Measurements from ENCODE around the gene ATIC. TPM values are rescaled to one million over a fixed set of nuclear protein-coding genes. Genes with fewer than 3 reads are reported as not detected.

The ATIC gene
- total and polyA plus RNA-seq, 2 of the 8 experiments (the other 6 are each of a cell fraction or from before 2014, with no cell fraction given), result 139 to 319 TPM

DNA sequence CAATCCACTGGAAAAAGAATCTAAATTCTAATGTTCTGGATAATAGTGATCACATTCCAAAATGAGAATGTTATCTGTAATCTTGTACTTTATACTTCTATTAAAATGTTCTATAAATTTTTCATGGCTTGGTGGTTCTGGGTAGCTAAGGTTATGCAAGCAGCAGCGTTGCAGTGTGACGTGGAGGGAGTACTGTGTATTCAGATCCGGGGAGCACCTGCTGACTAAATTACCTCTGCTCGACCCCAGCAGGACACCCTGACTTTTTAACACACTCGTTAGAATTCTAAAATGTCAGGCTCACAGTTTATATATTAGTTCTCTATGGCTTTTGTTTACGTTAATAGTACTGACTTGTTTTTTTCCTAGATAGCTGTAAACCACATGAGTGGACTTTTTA is 13.0 kb downstream of the ATIC start:
- Histone ChIP-seq H3K56ac (replicated peaks; ENCODE audit: insufficient read length, low read depth, low read length) (no peak overlapping the region), H3K23ac (ENCODE audit: insufficient read length) (no peak overlapping the region), H3K14ac (ENCODE audit: insufficient read length) (no peak overlapping the region), H2BK20ac (ENCODE audit: low read length) (no peak overlapping the region), H2BK15ac (ENCODE audit: low read length) (no peak overlapping the region), H3K4me3 (ENCODE audit: extremely low read depth in 1 of 4, insufficient read depth in 2 of 4, low read depth in 3 of 4, low read length in 4 of 4) (no peak overlapping the region), H2AK5ac (ENCODE audit: low read depth, low read length) (no peak overlapping the region), H4K5ac (ENCODE audit: insufficient read length, low read depth, low read length) (no peak overlapping the region), H3K4ac (replicated peaks; ENCODE audit: insufficient read length, low read depth, low read length) (no peak overlapping the region), H3K79me1 (ENCODE audit: low read depth, low read length) (no peaks in the 10 kb centered on the region; the same call in 1 of the 2 replicates), H4K8ac (ENCODE audit: extremely low read depth, insufficient read depth, low read length) (no peak overlapping the region), H3K27me3 (replicated peaks in 1 of 4; ENCODE audit: control insufficient read depth in 3 of 4, extremely low read depth in 1 of 4, insufficient read depth in 3 of 4, low read length in 3 of 4) (no peaks in the 10 kb centered on the region), H3K36me3 (ENCODE audit: control insufficient read depth in 2 of 4, insufficient read depth in 4 of 4, low read length in 3 of 4) (peaks cover 20 to 74% (median 48%) of the 10 kb centered on the region in 4 experiments), H3K27ac (ENCODE audit: low read depth, low read length) (no peak overlapping the region), H3K23me2 (ENCODE audit: low read depth, low read length) (no peaks in the 10 kb centered on the region), H3K4me1 (replicated peaks in 1 of 4; ENCODE audit: control insufficient read depth in 3 of 4, insufficient read depth in 4 of 4, low read length in 3 of 4) (peaks cover 0 to 2% (median under 1%) of the 10 kb centered on the region in 4 experiments; a peak in 1 of 7 replicates), H3K9me3 (ENCODE audit: insufficient read depth in 2 of 2, low read depth in 1 of 2, low read length in 1 of 2) (no peaks in the 10 kb centered on the region), H2AFZ (ENCODE audit: low read length) (no peak overlapping the region), H4K91ac (replicated peaks; ENCODE audit: insufficient read length, low read length) (no peak overlapping the region), H2BK5ac (ENCODE audit: low read depth, low read length) (no peak overlapping the region), H3K4me2 (ENCODE audit: insufficient read depth in 1 of 2, low read depth in 2 of 2, low read length in 2 of 2) (no peak overlapping the region), H3K18ac (ENCODE audit: extremely low read depth, low read length) (no peak overlapping the region), H3K79me2 (ENCODE audit: control insufficient read depth in 1 of 2, insufficient read depth in 2 of 2, low read length in 2 of 2) (peaks cover 0 to 72% of the 10 kb centered on the region in 2 experiments; a peak in 2 of 4 replicates), H2BK12ac (ENCODE audit: low read depth, low read length) (no peak overlapping the region), H4K20me1 (replicated peaks in 1 of 2; ENCODE audit: control insufficient read depth in 1 of 2, insufficient read depth in 2 of 2, low read length in 2 of 2) (peaks cover 6 to 12% of the 10 kb centered on the region in 2 experiments), H3K9ac (replicated peaks in 1 of 4; ENCODE audit: extremely low read depth in 1 of 4, low read depth in 3 of 4, low read length in 3 of 4) (no peak overlapping the region), H2BK120ac (replicated peaks; ENCODE audit: low read depth, low read length) (no peak overlapping the region)
- DNase-seq (ENCODE audit: low read depth in 1 of 2, low spot score in 2 of 2) (no peak), FAIRE-seq (no peak)
- WGBS, 2 experiments (ENCODE audit: extremely low coverage in 1 of 2, insufficient coverage in 1 of 2, insufficient read length in 1 of 2, insufficient replicate concordance in 2 of 2, low coverage in 1 of 2, low lambda C conversion rate in 2 of 2, missing lambda C conversion rate in 1 of 2), result 84% methylated on average over 6 of the region's 6 CpGs; no CpG with 5 or more reads in 1 of the 2 experiments
- POLR2A ChIA-PET (ENCODE audit: partially characterized antibody), result interaction anchor here (0.8 to 2.8 kb wide), 3 partner anchors 13 to 20 kb away, joined by 4 to 16 read pairs (median 4); partner anchors contain the start of gene ATIC
- CTCF ChIA-PET (ENCODE audit: partially characterized antibody), result interaction anchor here (0.8 to 1.7 kb wide), 5 partner anchors 14 to 363 kb away, joined by 3 to 7 read pairs (median 3); no protein-coding TSS in a partner anchor
- TF ChIP-seq POLR2A (IDR thresholded peaks at IDR 0.05; ENCODE audit: control extremely low read depth in 1 of 2, low read depth in 2 of 2, low read length in 2 of 2), result no peak
- TF ChIP-seq CHD2 (IDR thresholded peaks at IDR 0.05; ENCODE audit: low read length), result no peak
- TF ChIP-seq FOSL1 (IDR thresholded peaks at IDR 0.05; ENCODE audit: insufficient read depth, low read depth, low read length), result no peak
- TF ChIP-seq MAX (IDR thresholded peaks at IDR 0.05), result no peak
- no peak for TF ChIP-seq YY1 (IDR thresholded peaks at IDR 0.05; ENCODE audit: low read depth, low read length)
- TF ChIP-seq SIX5 (IDR thresholded peaks at IDR 0.05; ENCODE audit: low read depth, low read length), result no peak
- TF ChIP-seq JUND (IDR thresholded peaks at IDR 0.05; ENCODE audit: low read length), result no peak
- TF ChIP-seq TBP (IDR thresholded peaks at IDR 0.05; ENCODE audit: low read depth, low read length), result no peak
- TF ChIP-seq EGR1 (IDR thresholded peaks at IDR 0.05; ENCODE audit: borderline replicate concordance, low read depth, low read length), result no peak
